Measurements from ENCODE around the gene IHH. TPM values are rescaled to one million over a fixed set of nuclear protein-coding genes. Genes with fewer than 3 reads are reported as not detected.

Gene IHH
- total and polyA plus RNA-seq, 2 of the 8 experiments (the other 6 are each of a cell fraction or from before 2014, with no cell fraction given) = 0.03 TPM; not detected in 1

GRCh38 chr2:219056896-219057708 is 3.6 kb downstream of the IHH start (continued):
- TF ChIP-seq SP4 (IDR thresholded peaks at IDR 0.05; ENCODE audit: low read length) (no peak), KDM4A (IDR thresholded peaks at IDR 0.05; ENCODE audit: low read depth, low read length, severe bottlenecking) (no peak), JUN (IDR thresholded peaks at IDR 0.05; ENCODE audit: low read depth, low read length) (no peak), USF2 (IDR thresholded peaks at IDR 0.05; ENCODE audit: low read length) (no peak), SP1 (IDR thresholded peaks at IDR 0.05; ENCODE audit: low read depth, low read length) (no peak), BRCA1 (IDR thresholded peaks at IDR 0.05; ENCODE audit: low read depth, low read length) (no peak), SAP30 (IDR thresholded peaks at IDR 0.05; ENCODE audit: insufficient read depth, insufficient replicate concordance, low read length) (peak; percentile 87), MAX (IDR thresholded peaks at IDR 0.05) (peak; percentile 59; the same call in 1 of the 2 replicates), CBX5 (IDR thresholded peaks at IDR 0.05; ENCODE audit: low read depth, low read length) (no peak), EZH2 (IDR thresholded peaks at IDR 0.05; ENCODE audit: low read depth, low read length, severe bottlenecking) (peak; percentile 37), RBBP5 (IDR thresholded peaks at IDR 0.05; ENCODE audit: borderline replicate concordance, low read depth, low read length) (no peak), CREB1 (IDR thresholded peaks at IDR 0.05) (peak; percentile 21; the same call in 1 of the 2 replicates)

Measured in H1 (cell line).